Renal pelvis (tissue), 4 donors: Measurements from ENCODE around the gene FABP6. TPM values are rescaled to one million over a fixed set of nuclear protein-coding genes. Genes with fewer than 3 reads are reported as not detected.
"Not testable (repeated sequence)": the region's sequence is repeated elsewhere in the genome, so short reads cannot be mapped to it uniquely, and the experiment has no call there.

Source experiments
- DNase-seq: peaks from one replicate; pipeline ENCODE4 v3.0.0-alpha.2; 2013
- polyA plus RNA-seq, 3 donors: library from polyadenylated mRNA; unstranded; fragments of 120-200 nt; gene quantifications; one replicate each; pipeline ENCODE4 v1.2.1, GENCODE V29; 2013; ENCODE audit not compliant: insufficient read length in 3 of 3

Gene FABP6
- polyA plus RNA-seq, 3 donors: 0.19 to 0.40 TPM; not detected in 1

DNA sequence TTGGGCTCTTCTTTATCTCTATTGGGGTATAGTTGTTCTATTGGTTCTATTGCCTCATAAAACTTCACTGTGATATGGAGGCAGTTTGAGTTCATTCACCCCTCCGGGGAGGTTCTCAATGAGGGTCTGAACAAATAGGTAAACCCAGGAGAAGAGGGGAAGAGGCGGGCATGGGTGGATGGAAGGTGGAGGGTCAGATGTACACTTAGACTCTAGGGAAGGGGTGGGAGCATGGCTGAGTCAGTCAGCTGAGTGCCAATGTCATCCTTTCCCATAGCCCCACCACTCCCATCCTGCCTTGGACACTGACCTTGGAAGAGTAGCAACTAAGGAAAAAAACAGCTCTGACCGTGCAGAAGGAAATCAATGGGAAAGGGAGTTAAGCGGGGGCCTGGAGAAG lies 9.9 kb upstream of the FABP6 start:
- no peak for DNase-seq

DNA sequence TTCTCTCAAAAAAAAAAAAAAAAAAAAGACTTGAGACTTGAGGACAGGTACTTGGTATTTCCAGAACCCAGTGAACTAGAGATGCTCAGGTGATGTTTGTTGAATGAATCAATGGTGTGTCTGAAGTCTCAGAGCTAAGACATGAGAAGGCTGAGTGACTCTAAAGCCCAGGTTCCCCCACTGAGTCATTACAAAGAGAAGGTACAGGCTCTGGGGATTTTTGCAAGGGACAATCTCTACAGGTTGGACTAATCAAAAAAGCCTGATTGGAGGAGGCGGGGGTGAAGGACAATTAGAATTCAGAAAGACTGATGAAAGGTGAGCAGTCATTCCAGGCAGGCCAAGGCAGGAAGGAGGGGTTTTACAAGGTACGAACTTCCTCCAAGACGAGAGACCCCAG lies 8.2 kb upstream of the FABP6 start:
- no peak for DNase-seq

DNA sequence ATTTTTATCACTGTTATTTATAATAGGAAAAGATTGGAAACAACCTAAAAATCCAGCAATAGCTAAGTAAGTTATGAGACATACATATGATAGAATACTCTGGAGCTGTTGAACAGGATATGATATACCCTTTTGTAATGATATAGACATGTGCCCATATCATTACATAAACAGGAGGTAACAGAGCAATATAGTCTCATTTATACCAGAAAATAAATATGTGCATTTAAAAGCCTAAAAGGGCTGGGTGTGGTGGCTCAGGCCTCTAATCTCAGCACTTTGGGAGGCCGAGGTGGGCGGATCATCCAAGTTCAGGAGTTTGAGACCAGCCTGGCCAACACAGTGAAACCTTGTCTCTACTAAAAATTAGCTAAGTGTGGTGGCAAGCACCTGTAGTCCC lies 2.3 kb upstream of the FABP6 start:
- no peak for DNase-seq

DNA sequence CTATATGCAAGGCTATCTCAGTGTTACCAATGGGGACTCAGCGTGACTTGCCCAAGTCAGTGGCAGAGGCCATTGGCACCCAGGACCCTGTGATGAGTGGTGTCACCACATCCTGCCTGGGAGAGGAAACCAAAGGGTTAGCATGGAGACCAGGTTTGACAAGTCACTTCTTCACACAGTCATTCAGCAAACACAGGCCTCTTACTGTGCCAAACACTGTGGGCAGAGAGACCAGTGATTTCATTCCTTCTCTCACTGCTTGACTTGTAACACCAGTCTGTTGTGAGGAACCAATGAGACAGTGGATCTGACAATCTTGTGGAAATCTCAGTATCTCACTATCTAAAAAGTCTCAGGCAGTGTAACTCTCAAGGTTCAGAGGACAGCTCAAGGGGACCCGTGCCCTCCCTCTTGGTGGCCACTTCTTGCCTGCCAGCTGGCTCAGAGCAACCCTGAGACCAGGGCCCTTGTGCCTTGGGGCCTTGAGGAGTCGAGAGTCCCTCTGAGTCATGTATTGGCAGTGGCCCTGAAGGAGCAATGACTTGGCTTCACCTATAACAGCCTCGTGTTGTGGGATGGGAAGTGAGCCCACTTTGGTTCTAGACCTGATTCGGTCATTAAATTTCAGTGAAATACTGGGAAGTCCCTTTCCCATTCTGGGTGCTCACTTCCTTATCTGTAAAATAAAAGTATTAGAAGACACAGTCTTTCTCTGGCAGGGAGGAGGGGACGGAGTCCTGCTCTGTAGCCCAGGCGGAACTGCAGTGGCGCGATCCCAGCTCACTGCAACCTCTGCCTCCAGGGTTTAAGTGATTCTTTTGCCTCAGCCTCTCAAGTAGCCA lies 1.6 kb downstream of the FABP6 start:
- no peak for DNase-seq

DNA sequence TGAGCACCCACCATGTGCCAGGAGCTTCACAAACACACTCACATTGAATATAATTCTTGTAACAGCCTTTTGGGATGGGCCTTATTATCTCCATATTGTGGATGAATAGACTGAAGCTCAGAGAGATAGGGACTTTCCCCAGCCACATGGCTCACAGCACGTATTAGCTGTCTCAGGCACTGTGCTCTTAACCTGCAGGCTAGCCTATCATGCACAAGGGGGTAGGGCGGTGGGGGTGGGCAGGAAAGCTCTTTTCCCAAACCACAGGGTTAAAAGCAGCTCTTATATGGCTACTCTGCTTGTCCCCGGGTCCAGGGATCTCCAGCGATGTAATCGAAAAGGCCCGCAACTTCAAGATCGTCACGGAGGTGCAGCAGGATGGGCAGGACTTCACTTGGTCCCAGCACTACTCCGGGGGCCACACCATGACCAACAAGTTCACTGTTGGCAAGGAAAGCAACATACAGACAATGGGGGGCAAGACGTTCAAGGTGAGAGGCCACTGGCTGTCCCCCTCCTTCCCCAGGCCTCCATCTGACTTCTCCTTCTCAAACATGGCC lies 2.6 kb downstream of the FABP6 start:
- no peak for DNase-seq

DNA sequence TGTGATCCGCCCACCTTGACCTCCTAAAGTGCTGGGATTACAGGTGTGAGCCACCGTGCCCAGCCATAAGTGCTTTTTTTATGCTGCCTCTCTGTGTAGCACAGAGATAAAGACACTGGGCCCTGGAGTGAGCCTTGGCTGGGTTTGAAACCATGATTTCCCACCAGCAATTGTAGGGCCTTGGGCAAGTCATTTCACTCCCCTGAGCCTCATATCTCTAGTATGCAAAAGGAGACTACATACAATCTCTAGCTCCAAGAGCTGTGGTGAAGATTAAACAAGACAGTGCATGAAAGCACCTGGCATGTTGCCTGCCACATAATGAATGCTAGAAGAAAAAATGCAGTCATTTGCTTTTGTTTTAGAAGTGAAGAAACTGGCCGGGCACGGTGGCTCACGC lies 3.9 kb downstream of the FABP6 start:
- no peak for DNase-seq

DNA sequence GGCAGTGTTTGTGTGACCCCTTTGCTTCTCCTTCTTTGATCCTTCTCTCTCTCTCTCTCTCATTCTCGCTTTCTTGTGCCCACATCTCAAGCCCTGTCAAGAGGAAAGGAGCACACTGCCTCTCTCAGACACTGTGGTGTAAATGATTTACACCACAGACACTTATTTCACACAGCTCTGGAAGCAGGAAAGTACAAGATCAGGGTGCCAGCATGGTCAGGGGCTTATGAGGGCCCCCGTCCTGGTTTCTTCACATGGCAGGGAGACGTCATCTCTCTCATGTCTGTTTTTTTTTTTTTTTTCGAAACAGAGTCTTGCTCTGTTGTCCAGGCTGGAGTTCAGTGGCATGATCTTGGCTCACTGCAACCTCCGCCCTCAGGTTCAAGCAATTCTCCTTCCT lies 6.4 kb downstream of the FABP6 start:
- DNase-seq: no peak

DNA sequence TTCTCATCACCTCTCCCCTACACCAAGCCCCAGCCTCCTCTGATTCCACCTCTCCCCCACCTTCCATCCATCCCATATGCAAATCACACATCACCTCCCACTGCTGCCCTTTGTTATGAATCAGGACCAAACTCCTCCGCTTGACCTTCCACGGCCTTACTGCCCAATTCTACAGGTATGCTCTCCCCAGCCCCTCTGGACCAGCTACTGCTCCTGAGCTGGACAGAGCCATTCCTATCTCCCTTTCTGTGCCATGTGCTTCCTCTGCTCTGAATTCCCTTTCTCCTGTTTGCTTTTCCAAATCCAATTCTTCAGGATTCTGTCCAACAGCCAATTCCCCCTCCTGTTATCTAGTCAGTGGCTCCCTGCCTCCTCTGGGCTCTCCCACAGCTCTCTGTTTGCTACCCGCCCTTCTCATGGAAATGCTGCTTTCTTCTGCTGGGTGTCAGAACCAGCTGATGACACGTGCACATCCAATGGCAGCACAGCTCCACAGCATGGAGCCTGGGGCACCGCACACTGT lies 8.3 kb downstream of the FABP6 start:
- DNase-seq: no peak

DNA sequence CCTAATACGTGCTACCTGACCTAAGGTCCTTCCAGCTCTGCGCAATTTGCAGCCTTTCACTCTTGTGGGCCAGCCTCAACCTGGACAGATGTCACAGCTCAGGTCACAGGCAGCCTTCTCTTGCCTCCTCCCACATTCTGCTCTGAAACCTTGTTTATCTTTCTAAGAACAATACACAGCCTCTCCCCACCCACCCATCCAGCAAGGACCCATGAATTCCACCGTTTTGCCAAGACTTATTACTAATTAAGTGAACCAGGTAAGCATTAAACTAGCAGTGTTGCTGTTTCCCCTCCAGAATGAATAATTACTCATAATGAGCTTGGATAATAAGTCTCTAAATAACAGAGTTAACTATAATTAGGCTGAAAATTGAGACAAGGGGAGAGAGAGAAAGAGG lies 11.0 kb downstream of the FABP6 start:
- DNase-seq: peak; percentile 42

DNA sequence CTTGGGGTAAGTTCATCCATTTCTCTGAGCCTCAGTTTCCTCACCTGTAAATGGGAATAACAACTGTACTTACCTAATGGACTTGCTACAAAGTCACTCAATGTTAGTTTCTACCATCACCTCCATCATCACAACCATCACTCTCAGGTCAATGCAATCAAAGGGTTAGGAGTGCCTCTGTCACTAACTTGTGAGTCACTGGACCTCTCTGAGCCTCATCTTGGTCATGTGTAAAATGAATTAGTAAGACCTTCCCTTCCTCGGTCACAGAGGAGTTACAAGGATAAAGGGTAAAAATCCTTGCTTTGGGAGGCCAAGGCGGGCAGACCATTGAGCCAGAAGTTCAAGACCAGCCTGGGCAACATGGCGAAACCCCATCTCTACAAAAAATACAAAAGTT lies 12.8 kb downstream of the FABP6 start:
- no peak for DNase-seq

DNA sequence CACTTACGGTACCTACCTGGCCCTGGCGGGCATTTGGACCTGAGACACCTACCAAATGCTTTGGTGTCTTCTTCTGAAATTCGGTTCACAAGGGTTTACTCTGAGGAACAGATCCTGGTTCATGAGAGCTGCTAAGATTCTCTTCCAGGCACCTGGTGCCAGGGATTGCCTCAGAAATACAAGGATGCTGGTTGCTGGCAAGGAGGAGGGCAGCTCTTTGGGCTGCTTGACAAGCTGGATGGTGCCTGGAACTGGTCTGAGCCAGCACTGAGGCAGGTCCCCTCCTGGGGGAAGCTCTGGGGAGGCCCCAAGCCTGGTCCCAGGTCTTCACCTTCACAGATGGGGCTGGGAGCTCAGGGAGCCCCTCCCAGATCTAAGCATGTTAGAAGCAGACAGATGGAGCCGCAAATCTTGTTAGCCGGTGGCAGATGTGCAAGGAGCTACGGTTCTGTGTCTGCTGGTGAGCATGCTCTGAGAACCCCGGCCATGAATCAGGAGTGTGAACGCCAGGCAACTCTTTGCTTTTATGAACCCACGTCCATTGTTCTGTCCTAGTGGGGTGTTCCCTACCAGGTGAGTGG lies 16.3 kb downstream of the FABP6 start:
- no peak for DNase-seq

DNA sequence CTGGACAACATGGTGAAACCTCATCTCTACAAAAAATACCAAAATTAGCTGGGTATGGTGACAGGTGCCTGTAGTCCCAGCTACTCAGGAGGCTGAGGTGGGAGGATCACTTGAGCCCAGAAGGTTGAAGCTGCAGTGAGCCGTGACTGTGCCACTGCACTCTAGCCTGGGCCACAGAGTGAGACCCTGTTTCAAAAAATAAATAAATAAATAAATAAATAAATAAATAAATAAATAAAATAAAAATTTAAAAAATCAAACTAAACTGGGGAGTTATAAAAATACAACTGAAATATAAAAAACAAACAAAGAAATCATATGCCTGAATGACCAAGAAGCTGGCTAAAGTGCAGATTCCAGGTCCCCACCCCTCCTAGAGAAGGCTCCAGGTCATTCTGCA lies 20.3 kb downstream of the FABP6 start:
- DNase-seq: not testable (repeated sequence)

DNA sequence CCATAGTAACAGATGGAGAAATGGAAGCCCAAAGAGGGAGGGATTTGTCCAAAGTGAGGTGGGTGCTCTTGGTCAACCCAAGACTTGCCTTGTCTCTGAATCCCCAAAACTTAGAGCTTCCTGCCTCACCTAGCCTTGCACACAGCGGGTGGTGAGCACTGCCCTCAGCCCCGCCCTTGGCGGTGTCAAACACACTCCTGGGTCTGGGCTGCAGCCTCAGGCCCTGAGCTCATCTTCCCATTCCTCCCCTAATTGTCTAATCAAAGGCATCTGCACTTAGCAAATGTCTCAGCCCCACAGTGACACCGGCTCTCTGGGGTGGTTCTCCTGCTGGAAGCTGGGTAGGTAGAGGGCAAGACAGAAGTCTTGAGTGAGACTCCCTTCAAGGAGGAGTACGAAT lies 20.9 kb downstream of the FABP6 start:
- DNase-seq: no peak

DNA sequence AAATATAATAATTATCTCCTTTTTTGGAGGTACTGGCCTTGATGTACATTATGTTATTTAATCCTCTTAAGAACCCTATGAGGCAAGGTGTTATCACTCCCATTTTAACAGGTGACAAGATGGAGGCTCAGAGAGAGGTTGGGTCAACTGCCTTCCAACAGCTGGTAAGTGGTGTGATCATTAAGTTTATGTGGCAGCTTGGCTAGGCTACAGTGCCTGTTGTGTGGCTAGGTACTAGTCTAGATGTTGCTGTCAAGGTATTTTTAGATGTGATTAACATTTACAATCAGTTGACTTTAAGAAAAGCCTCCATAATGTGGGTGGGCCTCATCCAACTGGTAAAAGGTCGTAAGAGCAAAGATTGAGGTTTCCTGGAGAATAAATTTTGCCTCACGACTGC lies 21.5 kb downstream of the FABP6 start:
- no peak for DNase-seq

DNA sequence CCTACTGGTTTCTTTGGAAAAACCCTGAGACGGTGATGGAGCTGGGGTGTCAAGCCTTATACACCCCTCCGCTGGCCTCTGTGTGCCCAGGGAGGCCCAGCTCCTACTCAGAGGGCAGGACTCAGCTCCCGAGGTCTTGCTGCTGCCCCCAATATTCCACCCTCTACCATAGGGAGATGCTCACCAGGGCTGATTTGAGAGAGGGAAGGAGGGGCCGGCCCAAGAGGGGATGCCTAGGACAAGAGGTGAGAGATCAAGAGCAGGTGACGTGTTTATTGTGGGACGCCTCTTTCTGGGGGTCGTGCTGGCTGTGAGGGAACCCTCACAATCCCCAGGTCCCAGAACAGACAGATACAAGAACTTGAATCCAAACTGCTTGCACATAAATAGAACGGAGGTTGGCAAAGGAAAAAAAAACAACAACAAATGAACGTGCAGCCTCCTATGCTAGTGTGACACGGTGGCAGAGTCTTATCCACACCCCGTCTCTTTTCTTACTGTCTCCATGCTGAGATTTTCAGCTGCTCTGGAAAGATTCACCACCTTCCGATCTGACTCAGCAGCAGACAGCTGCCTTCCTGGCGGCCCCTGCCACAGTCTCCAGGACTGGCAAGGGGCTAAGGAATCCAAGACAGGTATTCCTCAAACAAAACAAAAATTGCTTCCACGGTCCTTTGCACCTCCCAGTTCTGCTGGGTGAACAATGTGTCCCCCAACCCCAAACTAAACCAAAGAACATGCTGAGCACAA lies 22.3 kb downstream of the FABP6 start:
- no peak for DNase-seq

DNA sequence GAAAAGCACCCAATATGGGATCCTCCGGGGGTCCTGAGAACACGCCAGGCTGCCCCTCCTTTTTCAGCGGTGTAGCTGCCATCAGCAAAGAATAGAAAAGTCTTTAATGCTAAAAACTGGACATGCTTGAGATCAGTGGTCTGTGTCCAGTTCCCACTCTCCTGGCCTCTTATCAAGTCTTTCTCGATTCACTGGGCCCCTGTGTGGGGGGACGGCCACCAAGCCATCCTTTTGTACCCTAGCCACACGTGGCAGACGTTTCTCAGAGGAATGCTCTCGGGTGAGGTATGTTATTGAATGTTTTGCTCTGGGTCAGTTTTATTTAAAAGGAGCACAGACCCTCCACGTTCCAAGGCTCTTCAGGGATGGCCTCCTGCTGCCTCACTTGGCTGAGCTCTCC lies 23.6 kb downstream of the FABP6 start:
- no peak for DNase-seq

DNA sequence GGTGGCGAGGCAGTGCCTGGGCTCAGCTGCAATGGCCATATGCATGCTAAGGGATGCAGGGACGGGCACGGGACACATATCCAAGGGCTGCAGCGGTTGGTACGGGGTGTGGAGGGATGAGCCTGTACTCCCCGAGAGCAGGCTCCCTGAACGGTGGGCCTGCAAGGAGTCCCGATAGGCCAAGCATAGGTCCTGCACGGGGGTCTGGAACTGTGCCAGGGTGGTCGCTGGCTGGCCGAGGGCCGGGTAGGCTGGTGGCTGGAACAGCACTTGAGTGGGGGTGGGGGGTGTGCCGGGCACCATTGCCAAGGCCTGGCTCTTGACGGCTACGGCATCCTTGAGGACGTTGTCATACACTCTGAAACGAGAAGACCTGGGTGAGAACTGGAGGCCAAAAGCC lies 24.1 kb downstream of the FABP6 start:
- DNase-seq: no peak

DNA sequence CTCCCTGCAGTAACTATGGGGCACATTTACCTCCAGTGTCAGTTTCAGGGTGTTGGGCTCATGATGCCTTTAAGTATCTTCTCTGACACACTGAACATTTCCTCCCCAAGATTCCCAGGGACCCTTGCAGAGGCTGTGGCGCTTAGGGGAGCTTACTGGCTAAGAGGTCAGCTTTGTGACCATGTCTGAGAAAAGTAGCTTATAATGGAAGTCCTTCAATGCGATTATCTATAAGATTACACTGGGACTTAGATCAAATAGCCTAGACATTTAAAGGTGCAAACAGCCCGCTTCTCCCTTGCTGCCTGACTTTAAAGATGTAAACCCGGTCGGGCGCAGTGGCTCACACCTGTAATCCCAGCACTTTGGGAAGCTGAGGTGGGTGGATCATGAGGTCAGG lies 25.4 kb downstream of the FABP6 start:
- no peak for DNase-seq

DNA sequence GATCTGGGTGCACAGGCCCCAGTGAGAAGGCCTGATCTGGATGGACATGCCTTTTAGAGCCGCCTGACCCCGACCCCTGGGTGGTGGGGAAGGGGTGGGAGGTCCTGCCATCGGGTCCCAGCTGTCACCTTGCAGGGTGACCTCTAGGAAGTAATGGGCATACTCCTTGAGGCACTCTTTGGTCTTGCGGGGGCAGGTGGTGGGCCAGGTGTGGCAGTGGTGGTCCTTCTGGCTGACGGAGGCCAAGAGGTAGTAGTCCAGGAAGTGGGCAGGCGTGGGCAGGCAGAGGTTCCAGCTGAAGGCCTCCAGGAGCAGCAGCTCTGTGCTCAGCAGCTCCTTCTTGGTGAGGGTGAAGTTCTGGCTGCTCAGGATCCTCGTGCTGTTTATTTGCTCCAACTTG lies 30.0 kb downstream of the FABP6 start:
- no peak for DNase-seq

DNA sequence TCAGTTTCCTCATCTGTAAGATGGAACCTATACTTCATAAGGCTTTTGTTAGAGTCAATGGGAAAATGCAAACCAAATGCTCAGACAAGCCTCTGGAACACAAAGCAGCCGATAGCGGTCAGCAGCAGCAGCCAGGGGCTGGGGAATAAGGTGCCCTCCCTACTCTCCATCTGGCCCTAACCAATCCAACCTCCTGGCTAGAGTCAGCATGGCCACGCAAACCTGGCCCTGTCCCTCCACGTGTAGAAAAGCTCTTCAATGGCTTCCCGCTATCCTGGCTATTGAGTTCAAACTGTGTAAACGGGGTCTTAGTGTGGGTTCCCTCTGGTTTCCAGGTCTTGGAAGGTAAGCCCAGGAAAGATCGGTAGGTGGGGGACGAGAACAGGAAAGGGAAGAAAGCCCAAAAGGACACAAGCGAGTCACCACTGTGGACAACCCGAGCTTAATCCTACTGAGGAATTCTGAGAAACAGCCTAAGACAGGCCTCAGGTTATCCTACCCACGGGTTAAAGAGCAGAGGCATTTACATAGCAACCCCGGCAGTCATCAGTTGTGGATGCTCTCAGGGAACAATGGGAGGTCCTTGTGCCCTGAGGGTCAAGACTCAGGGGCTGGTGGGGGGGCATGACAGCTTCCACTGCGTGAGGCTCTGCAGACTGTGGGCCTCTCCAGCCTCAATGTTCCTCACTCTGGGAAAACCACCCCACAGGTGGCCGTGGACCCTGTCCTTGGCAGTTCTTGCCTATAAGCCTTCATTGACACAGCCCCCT lies 30.9 kb downstream of the FABP6 start:
- no peak for DNase-seq

DNA sequence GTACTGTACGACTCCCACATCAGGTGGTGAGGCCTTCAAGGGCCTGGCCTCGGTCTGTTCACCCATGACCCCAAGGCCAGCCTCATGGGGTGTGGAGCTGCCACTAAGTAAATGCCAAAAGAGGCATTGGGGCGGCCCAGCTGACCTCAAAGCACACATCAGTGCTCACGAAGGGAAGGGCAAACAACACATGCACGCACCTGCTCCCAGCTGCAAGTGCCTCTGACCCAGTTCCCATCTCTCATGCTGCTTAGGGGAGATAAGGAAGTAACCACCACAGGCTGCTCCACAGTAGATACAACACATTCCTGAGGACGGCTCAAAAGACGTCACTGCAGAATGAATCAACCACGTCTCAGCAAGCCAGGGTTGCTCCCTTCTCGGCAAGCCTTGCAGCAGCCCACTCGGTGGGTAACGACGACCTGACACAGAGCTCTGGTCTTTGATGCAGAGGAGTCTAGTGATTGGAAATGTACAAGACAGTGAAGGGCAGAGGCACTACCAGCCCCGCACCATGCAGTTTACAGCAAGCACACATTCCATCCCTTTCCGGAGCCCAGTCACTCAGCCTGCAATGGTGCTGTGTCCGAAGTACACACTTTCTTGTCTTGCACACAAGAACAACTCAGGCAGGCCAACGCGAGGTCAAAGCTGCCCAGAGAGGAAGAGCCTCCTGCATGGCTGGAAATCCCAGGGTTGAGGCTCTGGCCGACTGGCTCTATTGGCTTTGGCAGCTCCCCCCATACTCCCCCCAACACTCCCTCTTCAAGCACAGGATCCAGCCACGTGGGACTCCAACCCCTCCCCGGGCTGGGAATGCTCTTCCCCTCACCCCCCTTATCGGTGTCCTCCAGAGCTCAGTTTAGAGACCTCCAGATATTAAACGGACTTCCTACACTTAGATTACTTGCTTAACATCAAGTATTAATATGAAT lies 31.8 kb downstream of the FABP6 start:
- DNase-seq: no peak
